OCI-LY1 (cell line): ENCODE measurements around the gene CPT2.

Source experiments
- CTCF ChIP-seq: fragments of 200-600 bp; sonication (generic), shearing (Covaris generic); IDR thresholded peaks from 2 replicates; pipeline ENCODE4 v1.5.1; 2017; ENCODE audit warnings: mild to moderate bottlenecking, antibody characterized with exemption, low read length, moderate library complexity, mixed read lengths
- EZH2 ChIP-seq: fragments of 200-600 bp; sonication (generic), shearing (Covaris generic); IDR thresholded peaks from 2 replicates; pipeline ENCODE4 v1.8.0; 2017; ENCODE audit warnings: borderline replicate concordance, mixed run types, mild to moderate bottlenecking, antibody characterized with exemption, low read length, moderate library complexity, mixed read lengths

- no peak for TF ChIP-seq CTCF
- no peak for TF ChIP-seq EZH2
Measured at GRCh38 chr1:53153752-53154151, 42.9 kb upstream of the CPT2 start.
